Large intestine (tissue), 3 donors: Measurements from ENCODE around the gene FTO. TPM values are rescaled to one million over a fixed set of nuclear protein-coding genes. Genes with fewer than 3 reads are reported as not detected.

ENCODE experiments used
- DNase-seq, 2 donors: peaks; one replicate each; pipeline versions ENCODE4 v3.0.0 to v3.0.0-alpha.2; 2013
- H3K27ac ChIP-seq: one replicate; pipeline ENCODE4 v1.5.1; 2013; ENCODE audit warnings: low read length
- H3K27me3 ChIP-seq: 2 replicates; pipeline ENCODE4 v1.6.1; 2013; ENCODE audit warnings: low read length; ENCODE audit not compliant: control insufficient read depth, insufficient read depth
- H3K36me3 ChIP-seq: 2 replicates; pipeline ENCODE4 v1.6.1; 2013; ENCODE audit warnings: low read length; ENCODE audit not compliant: control insufficient read depth, insufficient read depth
- H3K4me1 ChIP-seq: one replicate; pipeline ENCODE4 v1.6.1; 2013; ENCODE audit warnings: low read length; ENCODE audit not compliant: control insufficient read depth, insufficient read depth
- H3K4me3 ChIP-seq: one replicate; pipeline ENCODE4 v1.5.1; 2013; ENCODE audit warnings: low read length
- H3K9me3 ChIP-seq: one replicate; pipeline ENCODE4 v1.6.1; 2013; ENCODE audit warnings: mild to moderate bottlenecking, low read depth, low read length, moderate library complexity; ENCODE audit not compliant: control insufficient read depth
- whole genome bisulfite sequencing: methylation state at CpG from one replicate; pipeline ENCODE4 v1.1.5; 2013; ENCODE audit warnings: low lambda C conversion rate; ENCODE audit not compliant: insufficient coverage; 5-methylcytosine and 5-hydroxymethylcytosine counted together
- polyA plus RNA-seq: library from polyadenylated mRNA; unstranded; fragments of 120-200 nt; gene quantifications from one replicate; pipeline ENCODE4 v1.2.1, GENCODE V29; 2013

The FTO gene
- polyA plus RNA-seq, 1 donor = 43.1 TPM

GRCh38 chr16:54185045-54185444 lies 481.1 kb downstream of the FTO start:
- no peak overlapping the region for H3K27ac ChIP-seq
- no peaks in the 10 kb centered on the region for H3K9me3 ChIP-seq
- no peaks in the 10 kb centered on the region for H3K36me3 ChIP-seq
- 100% methylated on average over 1 of the region's 2 CpGs for WGBS
- no peak overlapping the region for H3K4me3 ChIP-seq
- no peaks in the 10 kb centered on the region for H3K4me1 ChIP-seq
- DNase-seq = no peak
- H3K27me3 ChIP-seq = peaks cover 17% of the 10 kb centered on the region

DNA sequence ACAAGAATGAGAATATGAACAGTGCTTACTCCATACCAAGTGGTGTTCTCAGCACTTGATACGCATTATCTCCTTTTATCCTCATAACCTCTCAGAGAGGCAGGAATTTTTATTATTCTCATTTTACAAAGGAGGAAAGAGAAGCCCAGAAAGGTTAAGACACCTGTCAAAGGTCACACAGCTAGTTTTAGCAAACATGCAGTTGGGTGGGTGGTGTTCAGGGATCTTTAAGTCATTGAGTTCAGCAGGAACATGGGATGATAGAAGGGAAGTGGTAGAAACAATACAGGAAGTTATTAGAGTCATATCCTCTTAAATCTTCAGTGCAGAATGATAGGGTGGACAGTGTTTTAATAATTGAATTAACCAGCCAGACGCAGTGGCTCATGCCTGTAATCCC lies 487.2 kb downstream of the FTO start:
- Histone ChIP-seq H3K27ac (no peak overlapping the region), H3K9me3 (peaks cover 3% of the 10 kb centered on the region), H3K27me3 (peaks cover 28% of the 10 kb centered on the region), H3K36me3 (no peaks in the 10 kb centered on the region), H3K4me1 (no peaks in the 10 kb centered on the region), H3K4me3 (no peak overlapping the region)
- WGBS = 100% methylated on average over 1 of the region's 2 CpGs
- DNase-seq = no peak

DNA sequence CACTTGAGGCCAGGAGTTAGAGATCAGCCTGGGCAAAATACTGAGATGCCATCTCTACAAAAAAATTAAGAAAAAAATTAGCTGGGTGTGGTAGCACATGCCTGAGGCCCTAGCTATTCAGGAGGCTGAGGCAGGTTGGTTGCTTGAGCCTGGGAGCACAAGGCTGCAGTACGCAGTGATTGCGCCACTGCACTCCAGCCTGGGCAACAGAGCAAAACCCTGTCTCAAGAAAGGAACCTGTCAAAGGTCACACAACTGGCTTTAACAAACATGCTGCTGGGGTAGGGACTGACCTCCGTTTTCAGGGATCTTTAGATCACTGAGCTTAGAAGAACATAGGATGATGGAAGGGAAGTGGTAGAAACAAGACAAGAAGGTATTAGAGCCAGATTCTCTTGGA lies 487.6 kb downstream of the FTO start:
- no peaks in the 10 kb centered on the region for H3K4me1 ChIP-seq
- DNase-seq = no peak
- no peak overlapping the region for H3K27ac ChIP-seq
- 0% methylated on average over 1 of the region's 3 CpGs for WGBS
- no peaks in the 10 kb centered on the region for H3K36me3 ChIP-seq
- H3K27me3 ChIP-seq = peaks cover 26% of the 10 kb centered on the region
- H3K9me3 ChIP-seq = peaks cover 3% of the 10 kb centered on the region
- no peak overlapping the region for H3K4me3 ChIP-seq

DNA sequence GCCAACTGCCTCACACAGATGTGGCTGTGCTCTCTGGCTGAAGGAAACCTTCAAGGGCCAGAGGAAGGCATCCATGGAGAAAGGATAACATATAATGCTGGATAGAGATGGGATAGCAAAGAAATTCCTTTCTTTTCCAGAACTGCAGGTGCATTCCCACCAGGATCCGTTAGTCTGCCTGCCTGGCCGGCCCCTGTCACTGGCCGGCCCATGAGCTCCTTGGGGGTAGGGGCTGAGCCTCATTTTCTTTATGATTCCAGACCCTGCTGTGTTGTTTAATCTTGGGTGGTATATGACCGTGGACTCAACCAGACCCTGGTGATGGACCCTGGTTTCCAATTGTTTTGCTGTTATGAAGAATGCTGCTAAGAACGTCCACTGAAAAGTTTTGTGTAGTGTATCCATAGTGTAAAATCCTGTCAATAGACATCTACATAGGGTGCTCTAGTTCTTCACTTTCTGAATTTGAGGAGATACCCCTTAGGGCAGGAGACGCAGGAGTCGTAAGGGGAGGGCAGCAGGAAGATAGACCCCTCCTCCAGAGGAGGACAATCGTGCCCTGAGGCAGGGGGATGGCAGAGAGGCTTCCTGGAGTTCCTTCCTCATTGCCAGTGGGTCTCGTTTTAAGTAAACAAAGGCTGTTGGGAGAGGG lies 489.2 kb downstream of the FTO start:
- 100% methylated on average over 1 of the region's 9 CpGs for WGBS
- Histone ChIP-seq H3K36me3 (no peaks in the 10 kb centered on the region), H3K4me1 (no peaks in the 10 kb centered on the region), H3K9me3 (peaks cover 3% of the 10 kb centered on the region), H3K27ac (no peak overlapping the region), H3K4me3 (no peak overlapping the region), H3K27me3 (peaks cover 22% of the 10 kb centered on the region)
- DNase-seq = no peak

DNA sequence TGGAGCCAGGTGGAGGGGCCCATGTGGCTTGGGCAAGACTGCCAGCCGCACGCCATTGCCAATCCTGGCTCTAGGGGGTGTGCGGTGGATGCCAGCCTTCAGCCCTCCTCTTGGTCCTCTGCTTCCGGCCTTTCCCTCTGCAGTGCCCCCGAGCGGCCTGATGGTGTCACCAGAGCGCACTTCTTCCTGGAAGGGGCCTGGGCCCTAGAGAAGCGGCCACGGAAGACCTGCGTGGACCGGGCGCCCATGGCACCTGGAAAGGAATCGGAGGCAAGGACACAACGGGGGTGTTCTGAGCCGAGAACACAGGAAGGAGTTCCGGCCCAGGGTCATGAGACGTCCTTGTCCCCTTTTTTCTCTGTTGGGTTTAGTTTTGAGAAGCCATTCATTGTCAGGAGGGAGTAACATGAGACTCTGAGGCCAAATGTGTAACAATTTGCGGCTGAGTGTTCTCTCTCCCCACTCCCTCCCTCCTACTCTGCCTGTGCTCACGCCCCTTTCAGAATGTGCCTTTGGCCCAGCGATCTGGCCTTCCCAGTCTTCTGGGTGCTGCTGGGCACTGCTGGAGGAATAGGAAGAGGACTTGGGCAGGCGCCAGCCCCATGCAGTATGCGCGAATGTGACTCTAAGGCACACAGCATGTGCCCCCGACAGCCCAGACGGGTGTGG lies 489.8 kb downstream of the FTO start:
- Histone ChIP-seq H3K4me3 (no peak overlapping the region), H3K27me3 (peaks cover 24% of the 10 kb centered on the region), H3K27ac (no peak overlapping the region), H3K4me1 (no peaks in the 10 kb centered on the region), H3K36me3 (no peaks in the 10 kb centered on the region), H3K9me3 (peaks cover 3% of the 10 kb centered on the region)
- peak; percentile 16 to 55 for DNase-seq
- WGBS = no CpG with 5 or more reads among the region's 25 CpGs

DNA sequence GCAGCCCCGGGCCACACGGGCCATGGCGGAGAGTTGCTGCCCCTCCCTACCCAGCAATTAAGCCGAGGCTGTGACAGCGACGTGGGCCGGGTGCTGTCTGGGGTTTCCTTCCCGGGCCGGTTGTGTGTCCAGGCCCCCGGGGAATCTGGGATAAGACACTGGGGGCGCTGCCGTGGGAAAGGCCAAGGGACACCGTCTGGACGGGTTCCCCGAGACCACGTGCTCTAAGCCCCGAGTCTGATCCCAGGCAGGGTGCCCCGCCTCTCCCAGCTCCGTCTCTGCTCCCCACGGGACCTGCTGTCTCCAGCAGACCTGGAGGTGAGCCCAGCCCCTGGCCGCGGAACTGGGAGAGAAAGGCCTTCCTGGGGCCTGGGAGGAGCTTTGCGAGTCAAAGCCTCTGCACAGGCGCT lies 490.4 kb downstream of the FTO start:
- Histone ChIP-seq H3K27ac (no peak overlapping the region), H3K4me3 (no peak overlapping the region), H3K27me3 (peaks cover 25% of the 10 kb centered on the region), H3K36me3 (no peaks in the 10 kb centered on the region), H3K4me1 (no peaks in the 10 kb centered on the region), H3K9me3 (peaks cover 3% of the 10 kb centered on the region)
- no CpG with 5 or more reads among the region's 24 CpGs for WGBS
- DNase-seq = no peak

GRCh38 chr16:54197758-54198157 lies 493.8 kb downstream of the FTO start:
- H3K9me3 ChIP-seq = peaks cover 3% of the 10 kb centered on the region
- no peak overlapping the region for H3K4me3 ChIP-seq
- no peak overlapping the region for H3K27ac ChIP-seq
- no peak for DNase-seq
- H3K36me3 ChIP-seq = no peaks in the 10 kb centered on the region
- no CpG with 5 or more reads among the region's 5 CpGs for WGBS
- no peaks in the 10 kb centered on the region for H3K4me1 ChIP-seq
- H3K27me3 ChIP-seq = peaks cover 40% of the 10 kb centered on the region

GRCh38 chr16:54199487-54200160 lies 495.7 kb downstream of the FTO start:
- WGBS = no CpG with 5 or more reads among the region's 19 CpGs

DNA sequence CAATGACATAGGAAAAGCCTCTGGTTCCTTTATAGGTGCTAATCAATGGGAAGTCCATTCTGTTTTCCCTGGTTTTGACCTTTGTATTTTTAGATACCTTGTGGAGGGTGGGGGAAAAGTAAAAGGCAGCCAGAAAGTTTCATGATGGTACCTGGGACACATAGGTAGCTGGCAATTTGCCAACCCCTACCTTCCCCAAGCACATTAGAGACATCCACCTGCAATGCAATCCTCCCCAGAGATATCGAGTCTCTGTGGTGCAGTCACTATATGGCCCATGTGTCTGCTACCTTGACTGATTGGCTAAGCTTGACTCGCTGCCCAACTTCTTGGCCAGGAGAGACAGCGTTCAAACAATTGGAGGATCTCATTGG lies 496.2 kb downstream of the FTO start:
- Histone ChIP-seq H3K27ac (no peak overlapping the region), H3K27me3 (peaks cover 44% of the 10 kb centered on the region), H3K4me3 (no peak overlapping the region), H3K36me3 (no peaks in the 10 kb centered on the region), H3K4me1 (no peaks in the 10 kb centered on the region), H3K9me3 (no peaks in the 10 kb centered on the region)
- no peak for DNase-seq
- no CpG with 5 or more reads among the region's 3 CpGs for WGBS

More at GRCh38 chr16:54199487-54200160, 495.7 kb downstream of the FTO start:
- DNase-seq = no peak
- H3K4me3 ChIP-seq = no peak overlapping the region
- H3K27ac ChIP-seq = no peak overlapping the region
- H3K9me3 ChIP-seq = no peaks in the 10 kb centered on the region
- no peaks in the 10 kb centered on the region for H3K36me3 ChIP-seq
- H3K27me3 ChIP-seq = peaks cover 39% of the 10 kb centered on the region
- H3K4me1 ChIP-seq = no peaks in the 10 kb centered on the region

- Histone ChIP-seq H3K36me3 (no peaks in the 10 kb centered on the region), H3K9me3 (no peaks in the 10 kb centered on the region), H3K27me3 (peaks cover 50% of the 10 kb centered on the region), H3K4me3 (no peak overlapping the region), H3K27ac (no peak overlapping the region), H3K4me1 (no peaks in the 10 kb centered on the region)
- DNase-seq = no peak
- no CpG with 5 or more reads among the region's 1 CpG for WGBS
These were observed 496.8 kb downstream of the FTO start for GRCh38 chr16:54200720-54201119.
